SU-DHL-6 (cell line): Measurements from ENCODE around the gene C1orf210.

Experiments used
- H2AFZ ChIP-seq: fragments of 200-600 bp; sonication (generic); 2 replicates; pipeline ENCODE4 v1.6.1; 2014; ENCODE audit warnings: low read depth, mild to moderate bottlenecking, moderate library complexity, mixed read lengths, antibody characterized with exemption, low read length; ENCODE audit not compliant: severe bottlenecking
- H3F3A ChIP-seq: fragments of 200-600 bp; shearing (Covaris generic); 2 replicates; pipeline ENCODE4 v1.6.0; 2016; ENCODE audit warnings: antibody characterized with exemption, mild to moderate bottlenecking; ENCODE audit not compliant: insufficient read depth
- H3K27ac ChIP-seq: fragments of 200-600 bp; sonication (generic); 2 replicates; pipeline ENCODE4 v1.5.1; 2016; ENCODE audit warnings: low read depth, mild to moderate bottlenecking, low read length, moderate library complexity, mixed read lengths
- H3K27me3 ChIP-seq: fragments of 200-600 bp; sonication (generic), shearing (Covaris generic); 2 replicates; pipeline ENCODE4 v1.6.0; 2014; ENCODE audit warnings: mild to moderate bottlenecking, low read length
- H3K36me3 ChIP-seq: fragments of 200-600 bp; sonication (generic); 2 replicates; pipeline ENCODE4 v1.6.1; 2014; ENCODE audit warnings: mild to moderate bottlenecking, low read length, mixed read lengths
- H3K4me2 ChIP-seq: fragments of 300-600, 200-600 bp; shearing (Covaris generic), sonication (generic); 2 replicates; pipeline ENCODE4 v1.6.0; 2014; ENCODE audit warnings: low read length, low read depth, mild to moderate bottlenecking; ENCODE audit not compliant: poor library complexity, severe bottlenecking
- H3K4me3 ChIP-seq: fragments of 200-600 bp; sonication (generic); 2 replicates; pipeline ENCODE4 v1.5.1; 2014; ENCODE audit warnings: antibody characterized with exemption, low read length, mild to moderate bottlenecking, mixed read lengths; ENCODE audit not compliant: insufficient read depth, poor library complexity, severe bottlenecking
- H3K79me2 ChIP-seq: fragments of 200-600 bp; sonication (generic); 2 replicates; pipeline ENCODE4 v1.6.1; 2014; ENCODE audit warnings: mild to moderate bottlenecking, low read length, moderate library complexity; ENCODE audit not compliant: insufficient read depth
- H3K9ac ChIP-seq: fragments of 200-600 bp; sonication (generic); 2 replicates; pipeline ENCODE4 v1.7.0; 2014; ENCODE audit warnings: mild to moderate bottlenecking, low read length
- H3K9me2 ChIP-seq: fragments of 200-600 bp; sonication (generic); replicated peaks from 2 replicates; pipeline ENCODE4 v1.6.1; 2014; ENCODE audit warnings: low read length; ENCODE audit not compliant: insufficient read depth
- H3K9me3 ChIP-seq: fragments of 200-600 bp; sonication (generic); 2 replicates; pipeline ENCODE4 v1.6.1; 2014; ENCODE audit warnings: low read length, mixed read lengths; ENCODE audit not compliant: insufficient read depth
- H4K20me1 ChIP-seq: fragments of 200-600 bp; sonication (generic); 2 replicates; pipeline ENCODE4 v1.6.1; 2014; ENCODE audit warnings: low read depth, mild to moderate bottlenecking, antibody characterized with exemption, low read length, moderate library complexity, mixed read lengths
- EZH2phosphoT487 ChIP-seq: fragments of 200-600 bp; sonication (generic), shearing (Covaris generic); conservative IDR thresholded peaks from 2 replicates; pipeline ENCODE4 v1.6.1; 2018; ENCODE audit warnings: mild to moderate bottlenecking, antibody characterized with exemption, low read length, moderate library complexity, mixed read lengths
- TF ChIP-seq, protein P1 (sequence below): fragments of 200-600 bp; sonication (generic); IDR thresholded peaks from one replicate; pipeline ENCODE4 v1.5.1; 2017; ENCODE audit warnings: antibody characterized with exemption, mild to moderate bottlenecking, low read length, moderate library complexity; ENCODE audit not compliant: insufficient read depth, poor library complexity, severe bottlenecking

The C1orf210 gene

DNA sequence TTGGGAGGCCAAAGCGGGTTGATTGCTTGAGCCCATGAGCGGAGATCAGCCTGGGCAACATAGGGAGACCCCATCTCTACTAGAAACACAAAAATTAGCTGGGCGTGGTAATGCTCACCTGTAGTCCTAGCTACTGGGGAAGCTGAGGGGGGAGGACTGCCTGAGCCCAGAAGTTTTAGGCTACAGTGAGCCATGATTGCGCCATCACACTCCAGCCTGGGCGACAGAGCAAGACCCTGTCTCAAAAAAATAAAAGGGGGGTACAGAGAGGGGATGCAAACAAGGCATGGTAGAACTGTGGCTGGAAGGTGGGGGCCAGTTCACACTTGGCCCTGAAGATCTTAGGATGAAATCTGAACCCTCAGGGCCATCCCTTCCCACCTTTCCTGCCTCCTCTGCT is 1.2 kb upstream of the C1orf210 start:
- TF ChIP-seq EZH2phosphoT487 = no peak
- TF ChIP-seq, protein P1, sequence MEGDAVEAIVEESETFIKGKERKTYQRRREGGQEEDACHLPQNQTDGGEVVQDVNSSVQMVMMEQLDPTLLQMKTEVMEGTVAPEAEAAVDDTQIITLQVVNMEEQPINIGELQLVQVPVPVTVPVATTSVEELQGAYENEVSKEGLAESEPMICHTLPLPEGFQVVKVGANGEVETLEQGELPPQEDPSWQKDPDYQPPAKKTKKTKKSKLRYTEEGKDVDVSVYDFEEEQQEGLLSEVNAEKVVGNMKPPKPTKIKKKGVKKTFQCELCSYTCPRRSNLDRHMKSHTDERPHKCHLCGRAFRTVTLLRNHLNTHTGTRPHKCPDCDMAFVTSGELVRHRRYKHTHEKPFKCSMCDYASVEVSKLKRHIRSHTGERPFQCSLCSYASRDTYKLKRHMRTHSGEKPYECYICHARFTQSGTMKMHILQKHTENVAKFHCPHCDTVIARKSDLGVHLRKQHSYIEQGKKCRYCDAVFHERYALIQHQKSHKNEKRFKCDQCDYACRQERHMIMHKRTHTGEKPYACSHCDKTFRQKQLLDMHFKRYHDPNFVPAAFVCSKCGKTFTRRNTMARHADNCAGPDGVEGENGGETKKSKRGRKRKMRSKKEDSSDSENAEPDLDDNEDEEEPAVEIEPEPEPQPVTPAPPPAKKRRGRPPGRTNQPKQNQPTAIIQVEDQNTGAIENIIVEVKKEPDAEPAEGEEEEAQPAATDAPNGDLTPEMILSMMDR = no peak
- Histone ChIP-seq H3K36me3 (no peaks in the 10 kb centered on the region), H3F3A (no peaks in the 10 kb centered on the region), H3K9me3 (no peaks in the 10 kb centered on the region), H3K4me3 (no peak overlapping the region), H3K9me2 (no peaks in the 10 kb centered on the region), H3K27me3 (no peaks in the 10 kb centered on the region), H3K79me2 (no peaks in the 10 kb centered on the region), H3K9ac (no peak overlapping the region), H3K27ac (no peak overlapping the region), H3K4me2 (no peak overlapping the region), H2AFZ (no peak overlapping the region), H4K20me1 (no peaks in the 10 kb centered on the region)

DNA sequence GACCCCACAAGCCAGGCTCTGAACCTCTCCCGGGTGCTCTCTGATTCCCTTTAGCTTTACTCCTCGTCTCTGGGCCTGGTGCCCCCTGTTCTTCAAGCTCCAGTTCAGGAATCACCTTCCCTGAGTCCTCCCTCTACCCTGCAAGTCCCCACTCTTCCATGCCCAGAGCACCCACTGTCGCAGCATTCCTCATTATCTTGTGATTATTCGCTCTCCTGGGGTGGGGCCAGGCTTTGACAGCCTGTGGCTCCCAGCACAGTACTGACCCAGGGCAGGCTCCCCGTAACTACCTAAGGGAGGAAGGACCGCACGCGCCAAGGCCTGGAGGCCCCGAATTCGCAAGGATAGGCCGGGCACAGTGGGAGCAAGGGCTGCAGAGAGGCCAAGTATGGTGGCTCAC is 734 bp upstream of the C1orf210 start:
- TF ChIP-seq, protein P1 = no peak
- Histone ChIP-seq H3K9ac (no peak overlapping the region), H3K4me3 (no peak overlapping the region), H3K27me3 (no peaks in the 10 kb centered on the region), H3K27ac (no peak overlapping the region), H3F3A (no peaks in the 10 kb centered on the region), H4K20me1 (no peaks in the 10 kb centered on the region), H3K36me3 (no peaks in the 10 kb centered on the region), H3K9me3 (no peaks in the 10 kb centered on the region), H3K9me2 (no peaks in the 10 kb centered on the region), H3K4me2 (no peak overlapping the region), H2AFZ (no peak overlapping the region), H3K79me2 (no peaks in the 10 kb centered on the region)

DNA sequence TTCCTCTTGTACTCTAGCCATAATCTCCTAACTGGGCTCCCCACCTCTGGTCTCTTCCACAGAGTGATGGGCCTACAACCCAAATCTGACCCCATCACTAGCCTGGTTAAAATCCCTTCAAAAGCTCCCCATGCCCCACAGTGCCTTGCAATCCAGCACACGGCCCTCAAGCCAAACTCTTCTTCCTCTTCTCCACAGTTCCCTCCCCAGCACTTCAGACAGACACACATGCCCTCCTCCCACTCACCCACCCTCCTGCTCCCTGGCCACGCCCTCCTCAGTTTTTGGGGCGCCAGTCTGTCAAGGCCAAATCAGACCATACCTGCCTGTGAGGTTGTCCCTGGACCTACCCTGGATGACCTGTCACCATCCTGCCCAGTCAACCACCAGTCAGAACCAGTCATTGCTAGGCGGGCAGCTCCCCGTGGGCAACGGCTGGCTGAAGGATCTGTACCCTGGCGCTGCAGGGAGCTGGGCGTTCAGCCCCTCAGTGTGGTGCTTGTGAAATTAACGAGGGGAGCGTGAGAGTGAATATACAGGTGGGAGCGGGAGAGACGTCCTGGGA is 753 bp downstream of the C1orf210 start:
- Histone ChIP-seq H3K27me3 (no peaks in the 10 kb centered on the region), H3K4me3 (no peak overlapping the region), H3K36me3 (no peaks in the 10 kb centered on the region), H3K4me2 (no peak overlapping the region), H3K9me2 (no peaks in the 10 kb centered on the region), H3K9ac (no peak overlapping the region), H3K9me3 (no peaks in the 10 kb centered on the region), H3F3A (no peaks in the 10 kb centered on the region), H3K27ac (no peak overlapping the region), H4K20me1 (no peaks in the 10 kb centered on the region), H3K79me2 (no peaks in the 10 kb centered on the region), H2AFZ (no peak overlapping the region)
- no peak for TF ChIP-seq EZH2phosphoT487
- TF ChIP-seq, protein P1 = no peak
